Esophagus (tissue), 2 donors: Measurements from ENCODE around the gene KCNJ10. TPM values are rescaled to one million over a fixed set of nuclear protein-coding genes. Genes with fewer than 3 reads are reported as not detected.

Source experiments
- H3K27ac ChIP-seq, 2 donors: one replicate each; pipeline ENCODE4 v1.5.1; 2013; ENCODE audit warnings: low read depth in 2 of 2, mild to moderate bottlenecking in 2 of 2, inconsistent platforms in 1 of 2, low read length in 1 of 2, moderate library complexity in 1 of 2
- H3K27me3 ChIP-seq, 2 donors: one replicate each; pipeline ENCODE4 v1.6.1; 2013; ENCODE audit warnings: low read length in 2 of 2, control low read depth in 1 of 2, mild to moderate bottlenecking in 1 of 2; ENCODE audit not compliant: insufficient read depth in 2 of 2, control insufficient read depth in 1 of 2
- H3K36me3 ChIP-seq, 2 donors: one replicate each; pipeline ENCODE4 v1.6.1; 2013; ENCODE audit warnings: low read length in 1 of 2; ENCODE audit not compliant: control insufficient read depth in 2 of 2, insufficient read depth in 2 of 2
- H3K4me1 ChIP-seq, 2 donors: one replicate each; pipeline ENCODE4 v1.6.1; 2013; ENCODE audit warnings: low read length in 1 of 2; ENCODE audit not compliant: control insufficient read depth in 2 of 2, insufficient read depth in 2 of 2
- H3K4me3 ChIP-seq, 2 donors: one replicate each; pipeline ENCODE4 v1.5.1; 2013; ENCODE audit warnings: low read length in 2 of 2, mild to moderate bottlenecking in 2 of 2, low read depth in 1 of 2, moderate library complexity in 1 of 2
- H3K9me3 ChIP-seq, 2 donors: one replicate each; pipeline ENCODE4 v1.6.1; 2013; ENCODE audit warnings: mild to moderate bottlenecking in 2 of 2, low read depth in 1 of 2, low read length in 1 of 2, moderate library complexity in 1 of 2; ENCODE audit not compliant: control insufficient read depth in 2 of 2, insufficient read depth in 1 of 2
- WGBS, 2 donors: extraction: QIAGEN DNeasy Blood & Tissue Kit; methylation state at CpG; one replicate each; pipeline ENCODE4 v1.1.7; 2013; 5-methylcytosine and 5-hydroxymethylcytosine counted together
- polyA plus RNA-seq, 2 donors: library from polyadenylated mRNA; stranded (reverse); fragments of 200-250 nt; gene quantifications; one replicate each; pipeline ENCODE4 v1.2.3, GENCODE V29; 2013
- donor health status: healthy with polysubstance abuse.
- donor health status: Bipolar disorder and iron deficiency.

KCNJ10 gene
- polyA plus RNA-seq, 2 donors: not detected

DNA sequence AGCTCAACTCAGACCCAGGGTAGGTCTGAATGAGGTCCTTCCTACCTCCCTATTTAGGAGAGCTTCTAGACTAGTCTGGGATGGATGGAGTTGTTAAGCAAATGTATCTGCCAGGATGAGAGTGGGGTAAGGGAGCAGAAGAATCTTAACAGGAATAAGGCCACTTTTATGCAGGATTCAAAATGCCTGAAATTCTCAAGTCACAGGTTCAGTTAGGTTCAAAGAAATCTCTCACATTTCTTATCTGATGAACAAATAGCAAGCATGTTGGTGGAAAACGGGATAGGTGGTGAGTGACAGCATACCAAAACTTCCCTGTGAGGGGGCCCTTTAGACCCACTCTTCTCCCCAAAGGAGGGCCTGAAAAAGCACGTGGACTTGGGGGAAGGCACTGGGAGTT, 118.9 kb downstream of the KCNJ10 start:
- WGBS, 2 donors: 75 to 80% methylated on average over 2 of the region's 2 CpGs

DNA sequence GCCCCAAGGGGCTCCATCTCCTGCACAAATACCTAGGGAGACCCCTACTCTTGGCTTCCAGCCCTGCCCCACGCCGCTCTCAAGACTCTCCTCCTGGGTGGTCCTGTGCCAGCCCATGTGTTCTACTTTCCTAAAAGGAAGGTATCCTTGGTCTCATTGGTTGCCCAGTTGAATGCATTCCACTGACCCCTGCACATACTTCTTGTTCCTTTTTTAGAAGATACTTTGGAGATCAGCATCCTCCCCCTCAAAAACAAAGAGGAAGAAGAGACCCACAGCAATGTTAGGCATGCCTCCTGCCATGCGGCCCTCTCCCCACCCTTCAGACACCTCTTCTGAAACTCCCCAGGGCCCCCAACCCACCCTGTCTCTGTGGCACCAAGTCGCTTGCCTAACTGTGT, 120.0 kb downstream of the KCNJ10 start:
- Histone ChIP-seq H3K4me3 (no peak overlapping the region), H3K9me3 (no peaks in the 10 kb centered on the region), H3K4me1 (peaks cover 0 to 9% of the 10 kb centered on the region in 2 donors), H3K36me3 (no peaks in the 10 kb centered on the region), H3K27me3 (no peaks in the 10 kb centered on the region), H3K27ac (no peak overlapping the region)
- 93% methylated on average over 4 of the region's 4 CpGs for WGBS, 2 donors

More for the DNA sequence above, 118.9 kb downstream of the KCNJ10 start:
- Histone ChIP-seq H3K36me3 (no peaks in the 10 kb centered on the region), H3K9me3 (no peaks in the 10 kb centered on the region), H3K4me1 (peaks cover 0 to 9% of the 10 kb centered on the region in 2 donors), H3K27me3 (no peaks in the 10 kb centered on the region), H3K27ac (no peak overlapping the region), H3K4me3 (no peak overlapping the region)

DNA sequence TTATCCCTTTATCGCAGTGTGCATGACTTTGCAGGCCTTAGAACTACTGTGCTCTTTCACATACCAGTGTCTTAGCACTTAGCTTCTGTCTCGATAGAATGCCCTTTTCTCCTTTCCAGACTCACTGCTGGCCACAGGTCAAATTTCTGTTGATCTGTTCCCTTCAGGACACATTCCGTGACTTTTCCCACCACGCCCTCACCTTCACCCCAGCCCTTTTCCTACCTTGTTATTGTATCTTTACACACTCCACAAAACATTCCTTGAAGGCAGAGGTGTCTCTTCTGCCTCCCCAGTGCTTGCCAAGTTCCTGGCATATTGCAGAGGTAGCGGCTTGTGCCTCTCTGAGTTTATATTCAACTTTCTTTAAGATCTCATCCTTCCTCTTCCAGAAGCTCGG, 120.8 kb downstream of the KCNJ10 start:
- no peaks in the 10 kb centered on the region for H3K27me3 ChIP-seq
- no peaks in the 10 kb centered on the region for H3K36me3 ChIP-seq
- no peaks in the 10 kb centered on the region for H3K9me3 ChIP-seq
- 37 to 48% methylated on average over 6 of the region's 6 CpGs for WGBS, 2 donors
- H3K27ac ChIP-seq: peak overlapping the region in 1 of 2 donors; percentile 29
- peaks cover 0 to 9% of the 10 kb centered on the region in 2 donors for H3K4me1 ChIP-seq
- no peak overlapping the region for H3K4me3 ChIP-seq

Other genes with a start within 250 kb of the KCNJ10 start
- gene SLAMF8, start 243.3 kb downstream of the KCNJ10 start, polyA plus RNA-seq: under 1 TPM; 0.33 to 0.81 TPM
- gene VSIG8, start 207.5 kb downstream of the KCNJ10 start, polyA plus RNA-seq: 1 to 10 TPM; 4.2 to 4.4 TPM
- gene CFAP45, start 170.0 kb downstream of the KCNJ10 start, polyA plus RNA-seq: under 1 TPM; 0.44 to 0.61 TPM
- 100 to 1,000 TPM; 309 to 366 TPM for gene TAGLN2, start 144.7 kb downstream of the KCNJ10 start, polyA plus RNA-seq
- gene IGSF9, start 124.5 kb downstream of the KCNJ10 start, polyA plus RNA-seq: 10 to 100 TPM in 1 of 2 donors, 1 to 10 TPM in 1; 7.4 to 16.1 TPM
- gene SLAMF9, start 115.9 kb downstream of the KCNJ10 start, polyA plus RNA-seq: under 1 TPM; 0.05 to 0.14 TPM
- 1 to 10 TPM; 2.1 TPM for gene PIGM, start 38.2 kb downstream of the KCNJ10 start, polyA plus RNA-seq
- gene KCNJ9, start 11.4 kb upstream of the KCNJ10 start, polyA plus RNA-seq: not detected
- 10 to 100 TPM; 12.6 to 16.1 TPM for gene IGSF8, start 28.5 kb upstream of the KCNJ10 start, polyA plus RNA-seq
- 1 to 10 TPM; 3.4 to 4.3 TPM for gene ATP1A2, start 45.6 kb upstream of the KCNJ10 start, polyA plus RNA-seq
- under 1 TPM in 1 of 2 donors, not detected in 1; 0.06 TPM for gene ATP1A4, start 81.4 kb upstream of the KCNJ10 start, polyA plus RNA-seq
- under 1 TPM; 0.14 to 0.35 TPM for gene CASQ1, start 120.4 kb upstream of the KCNJ10 start, polyA plus RNA-seq
- 100 to 1,000 TPM; 152 to 159 TPM for gene PEA15, start 135.2 kb upstream of the KCNJ10 start, polyA plus RNA-seq
- gene DCAF8, start 192.4 kb upstream of the KCNJ10 start, polyA plus RNA-seq: 10 to 100 TPM; 47.8 to 55.0 TPM
- 10 to 100 TPM in 1 of 2 donors, 1 to 10 TPM in 1; 8.1 to 20.1 TPM for gene PEX19, start 215.0 kb upstream of the KCNJ10 start, polyA plus RNA-seq